ENCODE data around the gene ARID1B.

DNA sequence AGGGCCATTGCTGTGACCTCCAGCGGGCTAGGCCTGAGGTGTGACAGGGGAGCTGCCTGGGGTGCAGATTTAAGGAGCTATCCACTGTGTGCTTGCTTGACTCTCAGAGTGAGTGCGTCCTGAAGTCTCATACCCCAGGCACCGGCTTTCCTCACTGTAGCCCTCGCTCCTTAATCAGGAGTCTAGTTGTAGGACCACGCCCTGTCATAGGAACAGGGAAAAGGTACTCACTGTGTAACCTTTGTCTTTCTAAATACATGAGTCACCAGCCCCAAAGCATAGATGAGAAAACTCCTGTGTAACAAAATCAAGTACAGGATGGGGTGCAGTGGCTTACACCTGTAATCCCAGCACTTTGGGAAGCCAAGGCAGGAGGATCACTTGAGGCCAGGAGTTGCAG, 404.5 kb downstream of the ARID1B start:
- TF ChIP-seq, protein P1, sequence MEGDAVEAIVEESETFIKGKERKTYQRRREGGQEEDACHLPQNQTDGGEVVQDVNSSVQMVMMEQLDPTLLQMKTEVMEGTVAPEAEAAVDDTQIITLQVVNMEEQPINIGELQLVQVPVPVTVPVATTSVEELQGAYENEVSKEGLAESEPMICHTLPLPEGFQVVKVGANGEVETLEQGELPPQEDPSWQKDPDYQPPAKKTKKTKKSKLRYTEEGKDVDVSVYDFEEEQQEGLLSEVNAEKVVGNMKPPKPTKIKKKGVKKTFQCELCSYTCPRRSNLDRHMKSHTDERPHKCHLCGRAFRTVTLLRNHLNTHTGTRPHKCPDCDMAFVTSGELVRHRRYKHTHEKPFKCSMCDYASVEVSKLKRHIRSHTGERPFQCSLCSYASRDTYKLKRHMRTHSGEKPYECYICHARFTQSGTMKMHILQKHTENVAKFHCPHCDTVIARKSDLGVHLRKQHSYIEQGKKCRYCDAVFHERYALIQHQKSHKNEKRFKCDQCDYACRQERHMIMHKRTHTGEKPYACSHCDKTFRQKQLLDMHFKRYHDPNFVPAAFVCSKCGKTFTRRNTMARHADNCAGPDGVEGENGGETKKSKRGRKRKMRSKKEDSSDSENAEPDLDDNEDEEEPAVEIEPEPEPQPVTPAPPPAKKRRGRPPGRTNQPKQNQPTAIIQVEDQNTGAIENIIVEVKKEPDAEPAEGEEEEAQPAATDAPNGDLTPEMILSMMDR (IDR thresholded peaks at IDR 0.05; ENCODE audit: borderline replicate concordance, extremely low read depth, low read length, poor library complexity, severe bottlenecking), result no peak
- no peak for TF ChIP-seq EZH2 (IDR thresholded peaks at IDR 0.05; ENCODE audit: borderline replicate concordance, low read depth, low read length, severe bottlenecking)

Data from DND-41 (cell line).